ENCODE results near the gene RAP1GAP.

DNA sequence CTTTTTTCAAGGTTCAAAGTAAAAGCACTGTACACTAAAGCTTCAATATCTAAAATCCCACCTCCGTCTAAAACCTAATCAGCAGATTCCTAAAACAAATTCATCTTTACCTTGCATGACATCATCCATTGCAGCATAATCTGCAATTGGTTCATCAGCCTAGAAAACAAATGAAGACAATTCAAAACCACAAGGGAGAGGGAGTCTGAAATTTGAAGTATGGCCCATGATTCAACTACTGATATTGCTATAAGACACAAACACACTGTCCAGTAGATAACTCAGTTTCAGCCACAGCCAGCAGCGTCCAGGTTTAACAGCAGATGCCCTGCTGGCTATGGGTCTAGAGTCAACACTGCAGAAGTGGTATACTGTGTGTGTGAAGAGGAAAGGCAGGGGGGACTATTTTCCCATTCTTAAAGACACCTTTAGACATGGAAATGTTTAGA is 17.9 kb upstream of the RAP1GAP start:
- TF ChIP-seq CTCF (conservative IDR thresholded peaks at IDR 0.05; ENCODE audit: low read length) = no peak
- TF ChIP-seq EZH2phosphoT487 (IDR thresholded peaks at IDR 0.05; ENCODE audit: borderline replicate concordance, low read depth, low read length) = no peak
